ENCODE measurements around the gene DDX1.

GRCh38 chr2:15610430-15610952 lies 18.8 kb downstream of the DDX1 start:
- no peak for TF ChIP-seq CTCF (conservative IDR thresholded peaks at IDR 0.05; ENCODE audit: low read depth in 2 of 2)
- TF ChIP-seq CREB1 (CRISPR knock-in tag; IDR thresholded peaks at IDR 0.05; ENCODE audit: low read depth): no peak

Data from GM23338 (cell line).